HG03342 (cell line): ENCODE measurements around the gene REEP5.

ENCODE experiments used
- ATAC-seq: cut with Tn5 transposase; IDR thresholded peaks from one replicate; pipeline ENCODE4 v1.9.1; 2021; ENCODE audit warnings: mild to moderate bottlenecking, moderate library complexity; ENCODE audit not compliant: unreplicated experiment

The REEP5 gene

DNA sequence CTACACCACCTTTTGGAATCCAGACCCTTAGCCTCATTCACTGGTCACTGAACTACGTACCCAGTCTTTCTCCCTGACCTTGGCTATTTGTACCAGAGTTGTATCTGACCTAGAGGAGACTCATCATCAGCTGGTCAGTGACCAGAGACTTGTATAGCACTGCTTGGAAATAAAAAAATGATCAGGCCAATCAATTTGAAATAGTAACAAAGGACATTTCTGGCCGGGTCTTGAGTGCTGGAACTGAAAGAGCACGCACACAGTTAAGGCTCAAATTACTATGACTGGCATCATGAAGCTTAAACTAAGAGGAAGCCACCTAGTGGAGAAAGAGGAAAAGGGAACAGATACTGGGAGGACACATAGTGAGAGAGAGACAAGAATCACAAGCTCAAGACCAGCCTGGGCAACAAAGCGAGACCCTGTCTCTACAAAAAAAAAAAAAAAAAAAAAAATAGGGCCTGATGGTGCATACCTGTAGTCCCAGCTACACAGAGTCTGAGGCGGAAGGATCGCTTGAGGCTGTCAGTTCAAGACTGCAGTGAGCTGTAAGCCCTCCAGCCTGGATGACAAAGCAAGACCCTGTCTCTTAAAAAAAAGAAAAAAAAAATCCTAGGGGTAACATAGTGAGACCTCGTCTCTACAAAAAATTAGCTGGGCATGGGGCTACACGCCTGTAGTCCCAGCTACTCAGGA lies 73.8 kb downstream of the REEP5 start:
- peak; percentile 100 for ATAC-seq

DNA sequence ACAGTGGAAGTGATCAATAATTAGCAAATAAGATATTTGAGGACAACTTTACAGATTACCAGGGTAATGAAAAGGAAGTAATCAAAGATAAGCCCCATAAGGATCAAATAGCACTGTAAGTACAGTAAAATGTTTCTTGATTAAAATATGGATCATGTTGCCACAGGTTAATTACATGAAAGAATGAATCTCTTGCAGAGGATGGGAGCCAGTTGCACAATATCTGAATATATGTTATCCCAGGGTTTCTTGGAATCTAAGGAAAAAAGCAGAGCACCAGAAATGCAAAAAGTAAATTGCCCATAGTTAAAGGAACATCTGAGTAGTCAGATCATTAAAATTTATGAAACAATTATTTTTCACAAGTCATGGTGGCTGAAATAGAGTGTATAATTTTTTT lies 74.7 kb downstream of the REEP5 start:
- ATAC-seq = no peak

DNA sequence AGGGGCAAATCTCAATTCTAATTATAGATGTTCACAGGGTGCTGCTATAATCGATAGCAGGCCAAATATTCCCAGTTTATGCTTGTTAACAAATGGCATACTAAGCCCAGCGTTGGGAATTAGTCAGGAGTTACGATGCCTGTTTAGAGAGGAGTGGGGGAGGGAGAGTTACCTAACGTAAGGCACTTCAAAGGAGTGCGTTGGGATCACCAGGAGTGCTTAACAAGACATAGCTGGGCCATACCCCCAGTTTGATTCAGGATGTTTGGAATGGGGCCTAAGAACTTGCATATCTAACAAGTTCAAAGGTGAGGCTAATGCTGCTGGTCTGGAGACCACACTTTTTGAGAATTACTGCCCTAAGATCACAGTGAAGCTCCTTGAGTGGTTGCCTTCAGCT lies 75.5 kb downstream of the REEP5 start:
- no peak for ATAC-seq

DNA sequence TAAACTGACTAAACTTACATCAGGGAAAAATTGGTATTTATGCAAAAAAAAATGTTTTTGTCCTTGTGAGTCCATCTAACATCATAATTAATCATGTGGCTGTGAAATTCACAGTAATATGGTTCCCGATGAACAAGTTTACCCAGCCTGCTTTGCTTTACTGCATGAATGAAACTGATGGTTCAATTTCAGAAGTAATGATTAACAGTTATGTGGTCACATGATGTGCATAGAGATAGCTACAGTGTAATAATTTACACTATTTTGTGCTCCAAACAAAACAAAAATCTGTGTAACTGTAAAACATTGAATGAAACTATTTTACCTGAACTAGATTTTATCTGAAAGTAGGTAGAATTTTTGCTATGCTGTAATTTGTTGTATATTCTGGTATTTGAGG lies 77.5 kb downstream of the REEP5 start:
- no peak for ATAC-seq

DNA sequence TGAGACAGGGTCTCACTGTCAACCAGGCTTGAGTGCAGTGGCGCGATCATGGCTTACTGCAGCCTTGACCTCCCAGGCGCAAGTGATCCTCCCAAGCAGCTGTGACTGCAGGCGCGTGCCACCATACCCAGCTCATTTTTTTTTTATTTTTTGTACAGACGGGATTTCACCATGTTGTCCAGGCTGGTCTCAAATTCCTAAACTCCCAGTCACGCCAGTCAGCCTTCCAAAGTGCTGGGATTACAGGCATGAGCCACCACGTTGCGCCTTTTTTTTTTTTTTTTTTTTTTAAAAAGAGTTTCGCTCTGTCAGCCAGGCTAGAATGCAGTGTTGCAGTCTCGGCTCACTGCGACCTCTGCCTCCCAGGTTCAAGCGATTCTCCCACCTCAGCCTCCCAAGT lies 88.1 kb downstream of the REEP5 start:
- no peak for ATAC-seq

DNA sequence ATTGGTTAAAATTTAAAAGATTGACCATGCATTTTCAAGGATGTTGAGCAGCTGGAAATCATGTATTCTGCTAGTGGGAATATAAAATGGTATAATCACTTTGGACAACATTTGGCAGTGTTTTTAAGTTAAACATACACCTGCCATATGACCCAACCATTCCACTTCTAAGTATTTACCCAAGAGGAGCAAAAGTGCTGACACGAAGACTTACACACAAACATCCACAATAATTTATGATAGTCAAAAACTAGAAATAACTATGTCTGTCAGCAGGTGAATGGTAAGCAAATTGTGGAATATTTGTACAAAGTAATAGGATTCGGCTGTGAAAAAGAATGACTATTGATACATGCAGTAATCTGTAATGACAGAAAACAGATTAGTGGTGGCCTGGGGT lies 91.6 kb downstream of the REEP5 start:
- no peak for ATAC-seq
